Activated gamma-delta T cell treated with Interleukin-2 at 50 U/mL for 16 hours (primary cell): ENCODE measurements around the gene GPC6.

Experiments
- DNase-seq: peaks from one replicate; pipeline ENCODE4 v3.0.0-alpha.2; 2020

Gene GPC6

GRCh38 chr13:93621966-93622365, 395.4 kb downstream of the GPC6 start:
- DNase-seq: no peak

GRCh38 chr13:93624311-93624777, 397.7 kb downstream of the GPC6 start:
- no peak for DNase-seq

DNA sequence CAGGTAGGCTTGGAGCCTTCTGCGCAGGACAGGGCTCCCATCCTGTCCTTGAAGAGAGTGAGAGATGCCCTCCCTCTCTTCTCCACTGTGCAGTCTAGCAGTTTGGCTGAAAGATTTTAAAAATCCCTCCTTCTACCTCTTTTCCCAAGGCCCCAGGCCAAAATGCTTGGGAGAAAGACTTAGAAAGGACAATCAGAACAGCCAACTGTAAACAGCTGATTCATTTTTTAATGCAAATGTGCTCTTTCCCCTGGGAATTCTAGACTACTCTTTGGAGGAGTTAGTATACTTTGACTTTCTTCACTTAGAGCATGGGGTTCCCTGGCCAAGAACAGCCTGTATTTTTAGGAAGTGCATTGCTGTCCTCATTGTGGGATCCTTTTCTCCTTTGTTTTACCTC, 398.9 kb downstream of the GPC6 start:
- no peak for DNase-seq

DNA sequence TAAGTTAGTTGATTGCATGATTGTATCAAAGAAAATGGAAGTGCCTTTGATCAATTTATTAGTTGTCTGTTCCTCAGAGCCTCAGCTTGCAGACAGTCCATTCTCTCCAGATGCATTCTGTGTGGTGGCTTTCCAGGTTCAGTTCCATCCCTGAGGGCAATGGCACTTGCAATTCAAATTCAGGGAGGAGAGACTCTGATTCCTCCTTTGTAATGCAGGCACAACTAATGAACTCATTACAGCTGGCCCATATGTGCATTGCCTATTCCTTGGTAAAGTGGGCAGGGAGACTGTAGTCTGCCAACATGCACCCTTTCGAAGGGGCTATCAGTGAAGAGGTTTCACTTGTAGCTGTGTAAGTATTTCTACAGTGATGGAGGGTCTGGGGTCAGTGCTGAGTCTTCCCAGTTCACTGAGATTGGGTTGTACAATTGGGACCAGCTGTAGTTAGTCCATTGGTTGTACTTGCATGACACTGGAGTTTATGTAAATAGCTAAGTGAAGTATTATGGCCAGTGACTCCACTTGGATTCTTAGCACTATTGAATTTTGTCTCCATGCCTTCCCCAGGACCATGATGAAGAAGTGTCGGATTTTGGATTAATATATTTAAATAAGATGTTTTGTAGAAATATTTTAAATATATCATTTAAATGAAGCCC, 401.7 kb downstream of the GPC6 start:
- no peak for DNase-seq

DNA sequence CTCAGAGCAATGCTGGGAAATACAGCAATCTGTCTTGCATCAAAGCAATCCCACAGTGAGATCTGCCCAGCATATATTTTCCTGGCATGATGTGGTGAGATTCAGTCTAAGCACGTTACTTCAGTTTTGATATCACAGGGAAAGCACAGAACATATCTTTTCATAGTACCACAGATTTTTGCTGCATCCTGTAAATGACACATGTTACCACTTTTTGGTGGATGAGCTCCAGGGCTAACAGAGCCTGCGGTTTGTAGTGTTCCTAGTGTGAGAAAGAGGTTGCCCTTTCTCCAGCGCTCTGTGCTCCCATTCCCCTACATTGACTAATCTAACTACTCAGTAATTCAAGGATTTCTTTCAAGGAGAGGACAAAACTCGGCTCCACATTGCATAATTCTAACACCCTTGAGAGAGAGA, 409.0 kb downstream of the GPC6 start:
- no peak for DNase-seq

DNA sequence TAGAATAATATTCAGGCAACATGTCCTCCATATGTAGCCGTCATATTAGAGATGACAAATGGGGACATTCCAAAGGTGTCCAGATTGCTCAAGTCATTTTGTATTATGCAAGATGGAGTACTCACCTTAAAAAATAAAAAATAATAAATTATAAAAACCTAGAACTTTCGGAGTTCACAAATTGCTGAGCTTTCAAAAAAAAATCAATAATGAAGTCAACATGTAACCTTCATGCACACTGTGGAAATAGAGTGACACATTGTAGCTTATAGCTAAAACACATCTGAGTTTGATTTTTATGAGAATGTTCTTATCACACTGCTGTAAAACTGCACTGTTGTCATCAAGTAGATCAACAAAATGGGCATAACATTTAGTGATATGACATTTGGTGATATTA, 411.2 kb downstream of the GPC6 start:
- no peak for DNase-seq

DNA sequence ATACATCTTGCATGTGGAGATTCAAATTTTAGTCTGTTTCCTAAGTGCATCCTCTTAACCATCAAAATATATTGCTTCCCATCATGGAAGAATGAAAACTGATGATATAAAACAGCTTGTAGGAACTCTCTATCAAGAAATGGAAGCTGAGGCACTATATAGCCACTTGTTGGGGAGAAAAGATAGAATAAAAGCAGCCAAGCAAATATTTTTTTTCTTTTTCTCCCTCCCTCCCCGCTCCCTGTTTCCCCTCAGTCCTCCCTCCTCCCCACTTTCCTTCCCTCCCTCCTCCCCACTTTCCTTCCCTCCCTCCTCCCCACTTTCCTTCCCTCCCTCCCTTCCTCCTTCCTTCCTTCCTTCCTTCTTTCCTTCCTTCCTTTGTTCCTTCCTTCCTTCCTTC, 413.8 kb downstream of the GPC6 start:
- DNase-seq: no peak

DNA sequence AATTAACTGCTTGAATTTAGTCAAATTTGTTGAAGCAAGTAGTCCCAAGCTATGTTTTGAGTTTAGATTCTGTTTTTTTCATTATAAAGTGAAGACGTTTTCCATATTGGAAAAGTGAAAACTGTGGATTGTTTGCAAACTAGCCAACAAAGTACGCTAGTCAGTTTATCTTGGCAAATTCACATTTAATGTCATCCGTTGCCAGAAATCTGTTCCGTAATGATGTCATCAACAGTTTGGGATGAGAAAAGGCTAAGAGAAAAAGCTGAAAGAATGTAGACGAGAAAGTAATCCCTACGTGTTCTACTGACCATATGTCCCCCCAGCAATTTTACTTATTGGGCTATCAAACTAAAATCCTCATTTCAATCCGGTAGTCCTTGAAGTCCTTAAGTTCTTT, 419.6 kb downstream of the GPC6 start:
- no peak for DNase-seq

DNA sequence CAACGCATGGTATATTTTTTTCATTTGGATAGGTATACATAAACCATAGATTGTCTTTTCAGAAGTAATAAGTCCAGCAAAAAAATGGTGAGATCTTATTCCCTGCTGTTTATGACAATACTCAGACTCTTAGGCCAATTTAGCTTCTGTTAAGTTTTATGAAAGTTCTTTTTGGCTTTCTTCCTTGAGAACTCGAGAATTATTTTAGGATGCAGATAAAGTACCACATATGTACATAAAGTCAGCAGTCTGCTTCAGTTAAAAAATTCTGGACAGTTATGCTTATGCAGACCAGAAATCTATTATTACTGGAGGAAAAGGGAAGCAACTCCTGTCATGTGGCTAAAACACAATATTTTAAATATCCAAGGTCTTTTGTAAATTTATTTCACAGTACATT, 422.9 kb downstream of the GPC6 start:
- no peak for DNase-seq

GRCh38 chr13:93653776-93654175, 427.2 kb downstream of the GPC6 start:
- no peak for DNase-seq

- no peak for DNase-seq
Measured at GRCh38 chr13:93655154-93655553, 428.5 kb downstream of the GPC6 start.

GRCh38 chr13:93660391-93661063, 433.9 kb downstream of the GPC6 start:
- no peak for DNase-seq

DNA sequence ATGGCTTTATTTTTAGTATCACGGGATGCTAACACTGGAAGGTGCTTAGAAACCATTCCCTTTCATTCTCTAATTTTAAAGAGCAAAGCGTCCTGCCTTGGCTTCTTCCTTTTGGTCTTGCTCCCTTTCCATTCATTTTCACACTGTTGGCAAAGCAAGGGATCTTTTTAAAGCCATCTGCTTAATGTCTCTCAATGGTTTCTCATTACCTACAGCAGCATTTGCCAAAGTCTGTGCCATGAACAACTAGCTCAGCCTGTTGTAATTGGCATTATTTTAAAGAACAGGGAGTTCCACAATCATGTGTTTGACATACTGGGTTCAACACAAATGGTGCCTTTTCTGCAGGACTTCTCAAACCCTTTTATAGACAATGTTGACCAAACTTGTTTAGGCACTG, 444.3 kb downstream of the GPC6 start:
- DNase-seq: no peak

- DNase-seq: no peak
Measured at GRCh38 chr13:93672996-93673395, 446.4 kb downstream of the GPC6 start.

GRCh38 chr13:93673885-93674284, 447.3 kb downstream of the GPC6 start:
- no peak for DNase-seq

DNA sequence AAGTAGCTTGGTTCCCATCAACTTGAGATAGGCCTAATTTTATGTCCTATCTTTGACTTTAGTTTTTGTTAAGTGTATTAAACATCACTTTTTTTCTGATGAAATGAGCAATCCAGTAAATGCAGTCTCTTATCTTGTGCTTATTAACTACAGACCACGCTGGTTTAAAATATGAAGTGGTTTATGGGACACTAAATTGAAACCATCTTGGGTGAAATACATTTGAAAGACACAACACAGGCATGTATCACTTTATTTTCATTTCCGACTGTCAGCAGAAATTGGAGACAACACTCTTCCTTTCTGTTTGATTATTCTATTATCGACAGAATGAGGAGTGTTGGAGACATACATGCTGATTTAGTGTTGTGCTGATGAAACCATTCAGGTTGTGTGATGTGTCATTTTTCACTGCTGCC, 447.7 kb downstream of the GPC6 start:
- DNase-seq: no peak

DNA sequence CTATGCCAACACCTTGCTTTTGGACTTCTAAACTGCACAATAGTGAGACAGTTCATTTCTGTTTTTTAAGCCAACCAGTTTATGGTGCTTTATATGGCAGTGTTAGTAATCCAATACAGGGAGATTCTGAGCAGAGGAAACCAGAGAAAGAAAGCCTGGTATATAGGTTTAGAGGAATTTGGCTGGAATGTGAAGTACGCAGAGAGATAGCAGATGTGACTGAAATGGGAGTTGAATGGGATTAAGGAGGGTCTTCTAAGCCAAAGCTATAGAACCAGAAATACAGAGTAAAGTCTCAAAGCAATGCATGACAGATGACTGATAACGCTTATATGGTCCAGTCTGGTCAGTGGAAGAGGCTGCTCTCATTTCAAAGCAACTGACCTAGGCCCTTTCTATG, 453.7 kb downstream of the GPC6 start:
- DNase-seq: no peak

DNA sequence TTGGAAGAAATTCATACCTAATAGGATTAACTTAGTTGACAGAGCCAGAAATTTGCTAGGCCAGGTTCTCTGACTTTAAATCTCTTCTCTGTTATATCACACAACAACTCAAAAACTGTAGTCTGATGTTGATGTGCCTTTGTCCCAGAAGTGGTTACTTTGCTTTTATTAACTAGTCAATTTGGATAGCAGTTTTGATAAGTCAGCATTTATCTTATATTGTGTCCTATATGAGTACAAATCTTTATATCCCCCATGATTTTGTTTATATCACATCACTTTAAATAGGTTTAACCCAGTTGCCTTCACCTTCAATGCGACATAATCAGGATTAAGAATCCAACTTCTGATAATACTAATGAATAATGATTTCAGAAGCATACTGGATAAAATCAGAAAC, 459.3 kb downstream of the GPC6 start:
- DNase-seq: no peak

- no peak for DNase-seq
Measured at GRCh38 chr13:93686399-93686798, 459.8 kb downstream of the GPC6 start.

DNA sequence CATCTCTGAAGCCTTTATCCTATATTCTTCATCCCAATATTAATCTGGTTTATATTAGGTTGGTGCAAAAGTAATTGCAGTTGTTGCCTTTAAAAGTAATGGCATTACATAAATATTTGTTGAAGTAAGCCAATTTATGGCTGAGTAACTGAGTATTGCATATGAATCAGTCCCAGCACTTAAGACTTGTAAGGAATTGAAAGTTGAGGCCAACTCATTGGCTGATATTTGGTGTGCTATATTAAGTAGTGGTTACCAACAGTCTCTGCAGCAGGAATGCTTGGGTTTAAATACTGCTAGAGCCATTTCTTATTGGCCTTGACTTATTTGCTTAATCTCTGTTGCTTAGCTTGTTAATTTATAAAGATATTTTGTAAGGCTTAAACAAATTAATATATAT, 460.7 kb downstream of the GPC6 start:
- DNase-seq: no peak

GRCh38 chr13:93689333-93689732, 462.7 kb downstream of the GPC6 start:
- no peak for DNase-seq

DNA sequence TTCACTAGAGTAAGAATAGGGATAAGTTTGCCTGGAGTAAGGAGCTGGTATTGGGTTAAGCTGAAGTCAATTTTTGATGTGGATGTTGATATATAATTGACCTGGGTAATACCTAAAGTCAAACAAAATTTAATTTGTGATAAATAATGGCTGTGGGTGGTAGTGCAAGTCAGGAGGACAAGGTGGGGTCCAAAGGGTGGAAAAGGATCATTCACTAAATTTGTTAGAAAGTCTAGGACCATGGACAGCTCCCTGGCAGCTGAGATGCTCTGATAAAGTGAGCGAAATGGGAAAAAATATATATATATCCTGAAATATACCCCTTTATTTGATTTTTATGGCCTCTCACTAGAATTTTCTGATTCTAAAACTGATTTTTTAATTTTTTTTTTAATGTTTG, 463.5 kb downstream of the GPC6 start:
- DNase-seq: no peak

GRCh38 chr13:93698016-93698613, 471.5 kb downstream of the GPC6 start:
- no peak for DNase-seq

DNA sequence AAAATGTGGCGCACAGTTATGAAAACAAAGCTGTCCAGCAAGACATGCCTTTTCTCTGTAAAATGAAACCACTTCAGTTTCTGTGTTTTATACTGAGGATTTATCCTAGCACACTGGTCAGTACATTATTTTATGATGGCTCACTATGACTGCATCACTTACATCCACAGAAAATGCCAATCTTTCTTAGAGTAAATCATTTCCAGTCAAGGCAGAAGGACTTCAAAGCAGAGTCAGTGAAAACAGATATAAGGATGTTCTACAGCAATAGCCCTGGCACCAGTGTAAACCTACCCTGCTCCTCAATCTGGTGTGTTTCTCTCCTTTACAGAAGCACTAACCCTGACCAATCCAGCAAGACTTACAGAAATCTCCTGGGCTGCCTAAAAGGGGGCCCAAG, 473.5 kb downstream of the GPC6 start:
- no peak for DNase-seq
